Mesendoderm (in vitro differentiated cells): ENCODE measurements around the gene MEX3A.

Experiments used
- DNase-seq: peaks from one replicate; pipeline ENCODE4 v3.0.0; 2013
- H2AK5ac ChIP-seq: 2 replicates; pipeline ENCODE4 v1.6.1; 2013; ENCODE audit warnings: low read length, inconsistent platforms
- H2BK120ac ChIP-seq: 2 replicates; pipeline ENCODE4 v1.6.1; 2013; ENCODE audit warnings: low read depth, mild to moderate bottlenecking, low read length, moderate library complexity, mixed read lengths
- H2BK15ac ChIP-seq: replicated peaks from 2 replicates; pipeline ENCODE4 v1.6.1; 2013; ENCODE audit warnings: low read depth, mild to moderate bottlenecking, moderate library complexity
- H2BK5ac ChIP-seq: 2 replicates; pipeline ENCODE4 v1.6.1; 2013; ENCODE audit warnings: low read length, inconsistent platforms
- H3K18ac ChIP-seq: 2 replicates; pipeline ENCODE4 v1.6.1; 2013; ENCODE audit warnings: mild to moderate bottlenecking, low read length, mixed read lengths
- H3K23ac ChIP-seq: one replicate; pipeline ENCODE4 v1.6.1; 2013; ENCODE audit warnings: low read length
- H3K27ac ChIP-seq: 2 replicates; pipeline ENCODE4 v1.5.1; 2013; ENCODE audit warnings: low read depth, mild to moderate bottlenecking, inconsistent platforms, low read length, moderate library complexity
- H3K27me3 ChIP-seq: 2 replicates; pipeline ENCODE4 v1.6.1; 2013; ENCODE audit warnings: low read length, control low read depth, mild to moderate bottlenecking, inconsistent platforms; ENCODE audit not compliant: insufficient read depth, poor library complexity
- H3K36me3 ChIP-seq: 2 replicates; pipeline ENCODE4 v1.6.1; 2013; ENCODE audit warnings: low read length, inconsistent platforms; ENCODE audit not compliant: control insufficient read depth, insufficient read depth
- H3K4ac ChIP-seq: one replicate; pipeline ENCODE4 v1.6.1; 2013; ENCODE audit warnings: low read depth, mild to moderate bottlenecking, low read length, moderate library complexity
- H3K4me1 ChIP-seq: 2 replicates; pipeline ENCODE4 v1.6.1; 2013; ENCODE audit warnings: low read depth, low read length, inconsistent platforms; ENCODE audit not compliant: control insufficient read depth
- H3K4me2 ChIP-seq: 2 replicates; pipeline ENCODE4 v1.6.1; 2013; ENCODE audit warnings: low read length
- H3K4me3 ChIP-seq: 2 replicates; pipeline ENCODE4 v1.5.1; 2013; ENCODE audit warnings: mild to moderate bottlenecking, low read length
- H3K56ac ChIP-seq: one replicate; pipeline ENCODE4 v1.6.1; 2013; ENCODE audit warnings: low read length
- H3K79me1 ChIP-seq: 2 replicates; pipeline ENCODE4 v1.6.1; 2013; ENCODE audit warnings: low read length, inconsistent platforms
- H3K79me2 ChIP-seq: 2 replicates; pipeline ENCODE4 v1.6.1; 2013; ENCODE audit warnings: mild to moderate bottlenecking, low read length; ENCODE audit not compliant: control insufficient read depth, insufficient read depth
- H3K9ac ChIP-seq: 2 replicates; pipeline ENCODE4 v1.6.1; 2013; ENCODE audit warnings: low read length, inconsistent platforms
- H4K5ac ChIP-seq: one replicate; pipeline ENCODE4 v1.6.1; 2013; ENCODE audit warnings: low read length
- H4K8ac ChIP-seq: one replicate; pipeline ENCODE4 v1.6.1; 2013; ENCODE audit warnings: low read depth, mild to moderate bottlenecking, control low read depth, low read length, moderate library complexity
- WGBS: extraction: QIAGEN DNeasy Blood & Tissue Kit; methylation state at CpG from one replicate; pipeline ENCODE4 v1.1.7; 2013; ENCODE audit warnings: low lambda C conversion rate, missing lambda C conversion rate; ENCODE audit not compliant: insufficient coverage; ENCODE audit errors: extremely low coverage; 5-methylcytosine and 5-hydroxymethylcytosine counted together

MEX3A gene

DNA sequence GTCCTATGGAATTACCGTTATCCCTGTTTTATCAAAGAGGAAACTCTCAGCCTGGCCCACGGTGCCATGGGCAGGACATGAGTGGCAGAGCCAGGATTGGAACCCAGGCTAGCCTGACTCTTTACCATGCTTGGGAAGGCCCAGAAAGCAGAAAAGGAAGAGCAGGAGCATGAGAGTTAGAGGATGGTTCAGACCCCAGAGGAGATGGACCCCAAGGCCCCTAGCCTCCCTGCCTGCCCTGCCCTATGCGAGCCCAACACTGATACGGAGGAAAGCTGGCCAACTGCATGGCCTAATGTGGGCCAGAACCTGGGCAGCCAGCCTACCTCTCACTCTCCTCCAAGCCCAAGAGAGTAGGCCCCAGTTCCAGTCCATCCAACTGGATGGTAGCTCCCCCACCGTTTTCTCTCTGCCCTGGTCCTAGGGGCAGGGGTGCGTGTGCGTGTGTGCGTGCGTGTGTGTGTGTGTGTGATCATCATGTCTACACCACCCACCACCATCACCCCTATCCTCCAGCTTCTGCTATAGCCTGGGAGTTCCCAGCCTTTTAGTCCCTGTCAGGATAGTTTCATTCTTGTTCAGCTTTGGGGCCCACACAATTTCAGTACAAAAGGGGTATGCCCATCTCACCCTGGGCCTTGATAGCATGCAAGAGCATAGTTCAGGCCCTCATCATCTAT, 15.4 kb upstream of the MEX3A start:
- no peak overlapping the region for H4K5ac ChIP-seq
- no peak overlapping the region for H4K8ac ChIP-seq
- H3K36me3 ChIP-seq = no peaks in the 10 kb centered on the region
- peaks cover 4% of the 10 kb centered on the region for H3K79me1 ChIP-seq
- H3K4me2 ChIP-seq = no peak overlapping the region
- H3K23ac ChIP-seq = no peak overlapping the region
- H3K56ac ChIP-seq = no peak overlapping the region
- H3K4ac ChIP-seq = no peak overlapping the region
- DNase-seq = no peak
- H3K4me1 ChIP-seq = peaks cover 3% of the 10 kb centered on the region
- no peak overlapping the region for H2BK15ac ChIP-seq
- H3K18ac ChIP-seq = no peak overlapping the region
- H3K4me3 ChIP-seq = no peak overlapping the region
- no peak overlapping the region for H3K9ac ChIP-seq
- no CpG with 5 or more reads among the region's 9 CpGs for WGBS
- H3K79me2 ChIP-seq = no peaks in the 10 kb centered on the region
- no peak overlapping the region for H2BK120ac ChIP-seq
- no peaks in the 10 kb centered on the region for H3K27me3 ChIP-seq
- H3K27ac ChIP-seq = no peak overlapping the region
- no peak overlapping the region for H2BK5ac ChIP-seq
- H2AK5ac ChIP-seq = no peak overlapping the region

DNA sequence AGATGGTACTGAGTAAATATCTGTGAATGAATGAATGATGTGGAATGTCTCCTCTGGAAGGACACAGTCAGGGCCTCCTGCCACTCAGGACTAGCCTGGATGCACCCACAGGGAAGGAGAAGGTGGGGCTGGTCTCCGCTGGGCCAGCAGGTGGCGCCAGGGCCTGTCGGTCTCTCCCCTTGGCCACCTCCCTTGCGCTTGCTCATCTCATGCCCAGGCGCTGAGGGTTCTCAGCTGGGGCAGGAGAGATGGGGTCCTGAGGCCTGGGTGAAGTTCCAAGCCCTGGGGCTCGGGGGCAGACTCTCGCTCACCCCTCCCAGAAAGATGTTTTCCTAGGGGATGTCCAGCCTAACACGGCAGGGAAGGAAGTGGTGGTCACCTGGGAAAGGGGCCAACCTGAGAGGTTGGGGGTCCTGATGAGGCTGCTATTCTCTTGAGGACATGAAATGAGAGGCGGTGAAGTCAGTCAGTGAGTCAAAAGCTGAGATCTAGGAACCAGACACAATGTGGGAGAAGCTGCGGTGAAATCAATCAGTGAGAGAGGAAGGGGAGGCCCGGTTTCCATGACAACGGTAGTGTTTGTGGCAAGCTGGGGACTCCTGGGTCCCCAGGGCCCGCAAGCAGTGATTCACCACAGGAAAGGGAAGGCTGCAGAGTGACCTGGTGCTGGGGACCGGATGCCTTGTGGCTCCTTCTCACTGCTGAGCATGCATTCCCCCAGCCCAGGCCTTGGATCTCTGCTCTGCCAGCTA, 14.6 kb upstream of the MEX3A start:
- no peak overlapping the region for H3K18ac ChIP-seq
- H3K56ac ChIP-seq = peak overlapping the region; percentile 30
- DNase-seq = peak; percentile 87
- peak overlapping the region; percentile 55 for H2AK5ac ChIP-seq
- no peak overlapping the region for H2BK120ac ChIP-seq
- peaks cover 3% of the 10 kb centered on the region for H3K4me1 ChIP-seq
- no peak overlapping the region for H3K23ac ChIP-seq
- no peak overlapping the region for H2BK5ac ChIP-seq
- WGBS = no CpG with 5 or more reads among the region's 14 CpGs
- H3K9ac ChIP-seq = peak overlapping the region; percentile 13
- H3K79me2 ChIP-seq = no peaks in the 10 kb centered on the region
- H3K36me3 ChIP-seq = no peaks in the 10 kb centered on the region
- H3K4me2 ChIP-seq = no peak overlapping the region
- no peak overlapping the region for H4K5ac ChIP-seq
- H2BK15ac ChIP-seq = no peak overlapping the region
- no peaks in the 10 kb centered on the region for H3K27me3 ChIP-seq
- no peak overlapping the region for H3K4ac ChIP-seq
- no peak overlapping the region for H3K4me3 ChIP-seq
- no peak overlapping the region for H4K8ac ChIP-seq
- H3K27ac ChIP-seq = no peak overlapping the region
- H3K79me1 ChIP-seq = peaks cover 4% of the 10 kb centered on the region

DNA sequence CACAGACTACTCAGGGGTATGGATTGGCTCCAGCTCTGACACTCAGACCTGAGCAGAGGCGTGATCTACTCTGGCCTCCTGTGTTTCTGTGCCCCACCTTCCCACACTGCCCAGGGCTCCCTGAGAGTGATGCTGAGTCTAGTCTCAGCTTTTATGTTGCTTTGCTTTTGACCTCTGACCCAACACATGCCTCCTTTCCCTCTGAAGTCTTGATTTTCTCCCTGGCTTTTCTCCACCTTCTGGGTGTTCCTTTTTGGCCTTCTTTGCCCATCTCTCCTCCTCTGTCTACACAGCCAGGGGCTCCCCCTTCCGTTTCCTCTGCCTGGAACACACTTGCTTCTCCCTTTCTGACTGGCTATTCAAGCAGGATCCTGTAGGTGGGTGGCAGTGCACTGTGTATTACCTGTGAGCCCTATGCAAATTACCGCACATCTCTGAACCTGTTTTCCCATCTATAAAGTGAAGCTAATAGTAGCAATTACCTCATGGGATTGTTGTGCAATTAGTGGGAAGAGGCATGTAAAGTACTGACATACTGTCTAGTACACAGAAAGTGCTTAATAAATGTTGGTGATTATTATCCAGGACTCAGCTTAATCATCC, 13.7 kb upstream of the MEX3A start:
- no peak overlapping the region for H4K5ac ChIP-seq
- no peak overlapping the region for H2AK5ac ChIP-seq
- H3K27ac ChIP-seq = no peak overlapping the region
- H3K56ac ChIP-seq = no peak overlapping the region
- H2BK15ac ChIP-seq = no peak overlapping the region
- no peak overlapping the region for H3K4ac ChIP-seq
- no peak overlapping the region for H2BK120ac ChIP-seq
- no peaks in the 10 kb centered on the region for H3K79me2 ChIP-seq
- no peaks in the 10 kb centered on the region for H3K27me3 ChIP-seq
- H2BK5ac ChIP-seq = no peak overlapping the region
- peaks cover 4% of the 10 kb centered on the region for H3K79me1 ChIP-seq
- H4K8ac ChIP-seq = no peak overlapping the region
- no peak overlapping the region for H3K23ac ChIP-seq
- H3K9ac ChIP-seq = no peak overlapping the region
- H3K4me1 ChIP-seq = peaks cover 3% of the 10 kb centered on the region
- WGBS = no CpG with 5 or more reads among the region's 3 CpGs
- H3K4me2 ChIP-seq = no peak overlapping the region
- no peak overlapping the region for H3K4me3 ChIP-seq
- H3K36me3 ChIP-seq = no peaks in the 10 kb centered on the region
- DNase-seq = no peak
- H3K18ac ChIP-seq = no peak overlapping the region

DNA sequence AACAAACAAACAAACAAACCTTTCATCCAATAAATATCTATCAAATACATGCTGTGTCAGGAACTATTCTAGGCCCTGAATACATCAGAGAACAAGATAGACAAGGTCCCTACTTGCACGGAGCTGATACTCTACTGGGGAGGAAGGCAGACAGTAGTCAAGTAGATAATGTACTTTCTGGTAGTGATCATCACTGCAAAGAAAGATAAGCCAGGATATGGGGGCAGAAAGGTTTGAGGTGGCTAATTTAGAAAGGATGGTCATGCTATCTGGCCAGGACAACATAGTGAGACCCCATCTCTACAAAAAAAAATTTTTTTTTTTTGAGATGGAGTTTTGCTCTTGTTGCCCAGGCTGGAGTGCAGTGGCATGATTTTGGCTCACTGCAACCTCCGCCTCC, 9.3 kb upstream of the MEX3A start:
- DNase-seq = no peak
- Histone ChIP-seq H3K4ac (no peak overlapping the region), H3K4me2 (no peak overlapping the region), H4K8ac (no peak overlapping the region), H3K4me1 (no peaks in the 10 kb centered on the region), H3K18ac (no peak overlapping the region), H2BK15ac (no peak overlapping the region), H3K27ac (no peak overlapping the region), H3K79me1 (peaks cover 6% of the 10 kb centered on the region), H2BK120ac (no peak overlapping the region), H3K27me3 (no peaks in the 10 kb centered on the region), H4K5ac (no peak overlapping the region), H3K23ac (no peak overlapping the region), H3K4me3 (no peak overlapping the region), H3K56ac (no peak overlapping the region), H2AK5ac (no peak overlapping the region), H3K79me2 (no peaks in the 10 kb centered on the region), H2BK5ac (no peak overlapping the region), H3K36me3 (no peaks in the 10 kb centered on the region), H3K9ac (no peak overlapping the region)
- WGBS = no CpG with 5 or more reads among the region's 2 CpGs

DNA sequence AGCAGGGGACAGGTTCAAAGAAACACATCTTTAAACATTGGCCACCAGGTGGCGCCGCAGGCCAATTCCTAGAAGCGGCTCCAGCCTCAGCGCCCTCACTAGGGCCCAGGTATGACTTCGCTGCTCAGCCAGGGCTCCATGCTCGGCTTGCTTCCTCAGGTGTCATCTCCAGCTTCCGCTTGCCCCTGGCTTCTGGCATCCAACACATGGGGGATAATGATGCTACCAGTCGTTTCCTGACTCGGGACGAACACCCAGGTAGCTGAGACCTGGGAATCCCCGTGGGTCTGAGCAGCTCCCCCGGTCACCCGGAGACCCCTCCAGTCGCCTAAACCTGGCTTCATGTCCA, 8.5 kb upstream of the MEX3A start:
- Histone ChIP-seq H2BK5ac (no peak overlapping the region), H3K56ac (peak overlapping the region; percentile 73), H4K8ac (no peak overlapping the region), H3K4me2 (no peak overlapping the region), H2BK15ac (no peak overlapping the region), H3K36me3 (no peaks in the 10 kb centered on the region), H2AK5ac (no peak overlapping the region), H3K27ac (no peak overlapping the region), H3K79me2 (peaks cover 2% of the 10 kb centered on the region), H3K27me3 (no peaks in the 10 kb centered on the region), H3K4me3 (no peak overlapping the region), H4K5ac (no peak overlapping the region), H2BK120ac (no peak overlapping the region), H3K23ac (no peak overlapping the region), H3K4me1 (no peaks in the 10 kb centered on the region), H3K9ac (peak overlapping the region; percentile 28), H3K79me1 (peaks cover 6% of the 10 kb centered on the region), H3K4ac (no peak overlapping the region), H3K18ac (no peak overlapping the region)
- DNase-seq = peak; percentile 91
- no CpG with 5 or more reads among the region's 14 CpGs for WGBS
